NCI-H1694 (cell line): ENCODE data around the gene ZNF343.
"Not testable (repeated sequence)": the region's sequence is repeated elsewhere in the genome, so short reads cannot be mapped to it uniquely, and the experiment has no call there.

Experiments used
- DNase-seq: peaks from one replicate; lab custom pipeline; 2025; lab: John Stamatoyannopoulos, UW

The ZNF343 gene

GRCh38 chr20:2521369-2522305 lies 12.9 kb upstream of the ZNF343 start:
- no peak for DNase-seq

- no peak for DNase-seq
Observed at GRCh38 chr20:2520617-2521016, 11.9 kb upstream of the ZNF343 start.

GRCh38 chr20:2519115-2519809 lies 10.5 kb upstream of the ZNF343 start:
- DNase-seq = no peak

GRCh38 chr20:2518558-2518957 lies 9.8 kb upstream of the ZNF343 start:
- DNase-seq = no peak

GRCh38 chr20:2518096-2518495 lies 9.4 kb upstream of the ZNF343 start:
- no peak for DNase-seq

GRCh38 chr20:2516399-2516798 lies 7.7 kb upstream of the ZNF343 start:
- no peak for DNase-seq

- DNase-seq = no peak
Observed at GRCh38 chr20:2515203-2515602, 6.5 kb upstream of the ZNF343 start.

- DNase-seq = no peak
Observed at GRCh38 chr20:2509794-2510193, 1.1 kb upstream of the ZNF343 start.

GRCh38 chr20:2509468-2509781 lies 710 bp upstream of the ZNF343 start:
- no peak for DNase-seq

GRCh38 chr20:2507875-2508630 lies 662 bp downstream of the ZNF343 start:
- no peak for DNase-seq

GRCh38 chr20:2507464-2507863 lies 1.3 kb downstream of the ZNF343 start:
- DNase-seq = no peak

- not testable (repeated sequence) for DNase-seq
Observed at GRCh38 chr20:2506426-2506825, 2.3 kb downstream of the ZNF343 start.

GRCh38 chr20:2504803-2505202 lies 3.9 kb downstream of the ZNF343 start:
- not testable (repeated sequence) for DNase-seq

GRCh38 chr20:2502808-2503384 lies 5.8 kb downstream of the ZNF343 start:
- DNase-seq = not testable (repeated sequence)

- no peak for DNase-seq
Observed at GRCh38 chr20:2485661-2486060, 23.1 kb downstream of the ZNF343 start.

- no peak for DNase-seq
Observed at GRCh38 chr20:2485080-2485479, 23.6 kb downstream of the ZNF343 start.

- DNase-seq = no peak
Observed at GRCh38 chr20:2483504-2483903, 25.2 kb downstream of the ZNF343 start.

- no peak for DNase-seq
Observed at GRCh38 chr20:2480381-2480780, 28.3 kb downstream of the ZNF343 start.

GRCh38 chr20:2476742-2477615 lies 31.7 kb downstream of the ZNF343 start:
- DNase-seq = no peak

GRCh38 chr20:2475850-2476741 lies 32.6 kb downstream of the ZNF343 start:
- DNase-seq = no peak
